H1 (cell line): ENCODE results near the gene GBF1. TPM values are rescaled to one million over a fixed set of nuclear protein-coding genes. Genes with fewer than 3 reads are reported as not detected.

ENCODE experiments used
- CTCF ChIA-PET: fragments of 300-600 bp; sonication (Branson Sonifier 250); formaldehyde crosslinking; loops from one replicate; lab custom pipeline; 2021; ENCODE audit not compliant: partially characterized antibody; lab: Charles Lee
- POLR2A ChIA-PET: fragments of 300-600 bp; sonication (Branson Sonifier 250); formaldehyde crosslinking; loops from one replicate; lab custom pipeline; 2021; ENCODE audit warnings: inconsistent platforms; ENCODE audit not compliant: partially characterized antibody; lab: Charles Lee
- DNase-seq, 2 experiments: peaks; one replicate each; pipeline versions ENCODE4 v3.0.0 to v3.0.0-alpha.2; 2010 to 2022; ENCODE audit warnings: low spot score in 2 of 2, low read depth in 1 of 2, mixed read lengths in 1 of 2
- FAIRE-seq: peaks from 2 replicates; lab custom pipeline; 2011; peaks lifted over from hg19 to GRCh38; lab: Jason Lieb, UNC
- H2AFZ ChIP-seq: 2 replicates; pipeline ENCODE4 v1.8.1; 2012; ENCODE audit warnings: low read length, inconsistent platforms
- H2AK5ac ChIP-seq: 2 replicates; pipeline ENCODE4 v1.6.1; 2013; ENCODE audit warnings: low read depth, low read length
- H2BK120ac ChIP-seq: replicated peaks from 2 replicates; pipeline ENCODE3; 2013; ENCODE audit warnings: low read depth, low read length, inconsistent platforms
- H2BK12ac ChIP-seq: 2 replicates; pipeline ENCODE4 v1.6.1; 2013; ENCODE audit warnings: low read depth, low read length
- H2BK15ac ChIP-seq: 2 replicates; pipeline ENCODE4 v1.6.1; 2013; ENCODE audit warnings: low read length
- H2BK20ac ChIP-seq: 2 replicates; pipeline ENCODE4 v1.6.1; 2013; ENCODE audit warnings: low read length
- H2BK5ac ChIP-seq: 2 replicates; pipeline ENCODE4 v1.6.1; 2013; ENCODE audit warnings: low read depth, low read length
- H3K14ac ChIP-seq: 2 replicates; pipeline ENCODE4 v1.6.1; 2013; ENCODE audit warnings: inconsistent platforms; ENCODE audit not compliant: insufficient read length
- H3K18ac ChIP-seq: 2 replicates; pipeline ENCODE4 v1.6.1; 2013; ENCODE audit warnings: low read length; ENCODE audit errors: extremely low read depth
- H3K23ac ChIP-seq: 2 replicates; pipeline ENCODE4 v1.6.1; 2013; ENCODE audit warnings: inconsistent platforms; ENCODE audit not compliant: insufficient read length
- H3K23me2 ChIP-seq: 2 replicates; pipeline ENCODE4 v1.6.1; 2013; ENCODE audit warnings: low read depth, low read length
- H3K27ac ChIP-seq: 2 replicates; pipeline ENCODE4 v1.6.1; 2011; ENCODE audit warnings: low read depth, low read length, inconsistent platforms
- H3K27me3 ChIP-seq, 4 experiments: replicated peaks in 1 of 4; 1 replicate in 1 of 4; 2 replicates in 3 of 4; pipeline versions ENCODE4 v1.6.1 to v1.8.1; 2011 to 2013; ENCODE audit warnings: low read length in 3 of 4, mild to moderate bottlenecking in 3 of 4, inconsistent platforms in 2 of 4, mixed read lengths in 2 of 4, moderate library complexity in 1 of 4; ENCODE audit not compliant: control insufficient read depth in 3 of 4, insufficient read depth in 3 of 4; ENCODE audit errors: extremely low read depth in 1 of 4
- H3K36me3 ChIP-seq, 4 experiments: 2 replicates each; pipeline versions ENCODE4 v1.6.1 to v1.8.1; 2011 to 2013; ENCODE audit warnings: mild to moderate bottlenecking in 4 of 4, low read length in 3 of 4, moderate library complexity in 2 of 4, control low read depth in 1 of 4, inconsistent platforms in 1 of 4; ENCODE audit not compliant: insufficient read depth in 4 of 4, control insufficient read depth in 2 of 4
- H3K4ac ChIP-seq: replicated peaks from 2 replicates; pipeline ENCODE3; 2013; ENCODE audit warnings: low read length, low read depth, mixed read lengths, inconsistent platforms; ENCODE audit not compliant: insufficient read length
- H3K4me1 ChIP-seq, 4 experiments: replicated peaks in 1 of 4; 1 replicate in 1 of 4; 2 replicates in 3 of 4; pipeline versions ENCODE4 v1.6.1 to v1.8.1; 2011 to 2013; ENCODE audit warnings: low read length in 3 of 4, inconsistent platforms in 2 of 4, mixed read lengths in 1 of 4; ENCODE audit not compliant: insufficient read depth in 4 of 4, control insufficient read depth in 3 of 4
- H3K4me2 ChIP-seq, 2 experiments: 2 replicates each; pipeline versions ENCODE4 v1.6.1 to v1.8.1; 2011 to 2013; ENCODE audit warnings: low read depth in 2 of 2, low read length in 2 of 2, control low read depth in 1 of 2, inconsistent platforms in 1 of 2, mild to moderate bottlenecking in 1 of 2; ENCODE audit not compliant: insufficient read depth in 1 of 2
- H3K4me3 ChIP-seq, 4 experiments: fragments of 200-600, 300-600 bp in 1 of 4; sonication (generic), shearing (Covaris generic), sonication (Bioruptor Twin) in 1 of 4; 2 replicates each; pipeline versions ENCODE4 v1.5.1 to v1.8.1; 2011 to 2016; ENCODE audit warnings: low read length in 4 of 4, low read depth in 3 of 4, control low read depth in 2 of 4, inconsistent platforms in 2 of 4, mild to moderate bottlenecking in 2 of 4, mixed read lengths in 1 of 4, moderate library complexity in 1 of 4; ENCODE audit not compliant: insufficient read depth in 2 of 4; ENCODE audit errors: extremely low read depth in 1 of 4
- H3K56ac ChIP-seq: replicated peaks from 2 replicates; pipeline ENCODE3; 2013; ENCODE audit warnings: low read depth, mild to moderate bottlenecking, mixed read lengths, low read length, inconsistent platforms; ENCODE audit not compliant: insufficient read length
- H3K79me1 ChIP-seq: 2 replicates; pipeline ENCODE4 v1.6.1; 2013; ENCODE audit warnings: low read depth, low read length, control low read depth
- H3K79me2 ChIP-seq, 2 experiments: 2 replicates each; pipeline versions ENCODE4 v1.6.1 to v1.8.1; 2012 to 2013; ENCODE audit warnings: low read length in 2 of 2, mild to moderate bottlenecking in 2 of 2, inconsistent platforms in 1 of 2; ENCODE audit not compliant: insufficient read depth in 2 of 2, control insufficient read depth in 1 of 2
- H3K9ac ChIP-seq, 4 experiments: replicated peaks in 1 of 4; 1 replicate in 1 of 4; 2 replicates in 3 of 4; pipeline versions ENCODE4 v1.6.1 to v1.8.1; 2011 to 2013; ENCODE audit warnings: low read depth in 3 of 4, low read length in 3 of 4, control low read depth in 2 of 4, mild to moderate bottlenecking in 2 of 4, moderate library complexity in 2 of 4, inconsistent platforms in 1 of 4; ENCODE audit errors: extremely low read depth in 1 of 4
- H3K9me3 ChIP-seq, 2 experiments: 2 replicates each; pipeline versions ENCODE4 v1.6.1 to v1.8.1; 2012 to 2013; ENCODE audit warnings: mild to moderate bottlenecking in 2 of 2, moderate library complexity in 2 of 2, control low read depth in 1 of 2, inconsistent platforms in 1 of 2, low read depth in 1 of 2, low read length in 1 of 2, mixed read lengths in 1 of 2; ENCODE audit not compliant: insufficient read depth in 2 of 2
- H4K20me1 ChIP-seq, 2 experiments: replicated peaks in 1 of 2; 2 replicates each; pipeline versions ENCODE3 to v1.8.1; 2011 to 2013; ENCODE audit warnings: inconsistent platforms in 2 of 2, low read length in 2 of 2, mild to moderate bottlenecking in 1 of 2; ENCODE audit not compliant: insufficient read depth in 2 of 2, control insufficient read depth in 1 of 2
- H4K5ac ChIP-seq: 2 replicates; pipeline ENCODE4 v1.6.1; 2013; ENCODE audit warnings: low read length, low read depth, mixed read lengths, inconsistent platforms; ENCODE audit not compliant: insufficient read length
- H4K8ac ChIP-seq: 2 replicates; pipeline ENCODE4 v1.8.0; 2013; ENCODE audit warnings: mild to moderate bottlenecking, moderate library complexity, low read length, inconsistent platforms; ENCODE audit not compliant: insufficient read depth; ENCODE audit errors: extremely low read depth
- H4K91ac ChIP-seq: replicated peaks from 2 replicates; pipeline ENCODE3; 2013; ENCODE audit warnings: low read length, mixed read lengths, inconsistent platforms; ENCODE audit not compliant: insufficient read length
- HDAC2 ChIP-seq, 2 experiments: fragments of 300-600 bp in 1 of 2; sonication (generic) in 1 of 2; IDR thresholded peaks; 2 replicates each; pipeline ENCODE4 v1.6.1; 2011 to 2012; ENCODE audit warnings: low read depth in 2 of 2, low read length in 2 of 2, mild to moderate bottlenecking in 2 of 2, moderate library complexity in 2 of 2, borderline replicate concordance in 1 of 2, inconsistent platforms in 1 of 2
- HDAC6 ChIP-seq: IDR thresholded peaks from one replicate; pipeline ENCODE4 v1.7.1; 2012; ENCODE audit warnings: low read depth, mild to moderate bottlenecking, inconsistent platforms, low read length, moderate library complexity
- KDM1A ChIP-seq: fragments of 200-600, 300-600 bp; sonication (generic); IDR thresholded peaks from 2 replicates; pipeline ENCODE4 v1.7.1; 2016; ENCODE audit warnings: mild to moderate bottlenecking, low read length, borderline replicate concordance
- RAD21 ChIP-seq, 2 experiments: IDR thresholded peaks in 1 of 2; conservative IDR thresholded peaks in 1 of 2; 2 replicates each; pipeline ENCODE4 v1.6.1; 2011; ENCODE audit warnings: low read depth in 2 of 2, low read length in 2 of 2, improper control_type of control experiment in 1 of 2, inconsistent platforms in 1 of 2, mild to moderate bottlenecking in 1 of 2, moderate library complexity in 1 of 2
- RBBP5 ChIP-seq: IDR thresholded peaks from 2 replicates; pipeline ENCODE4 v1.7.1; 2012; ENCODE audit warnings: low read depth, mild to moderate bottlenecking, inconsistent platforms, low read length, moderate library complexity, borderline replicate concordance
- RXRA ChIP-seq: IDR thresholded peaks from 2 replicates; pipeline ENCODE4 v1.6.1; 2011; ENCODE audit warnings: low read depth, mild to moderate bottlenecking, low read length, moderate library complexity; ENCODE audit not compliant: insufficient read depth
- SP4 ChIP-seq: IDR thresholded peaks from 2 replicates; pipeline ENCODE4 v1.6.1; 2012; ENCODE audit warnings: low read length, inconsistent platforms
- WGBS, 2 experiments: shearing (Covaris generic) in 1 of 2; methylation state at CpG; one replicate each; pipeline versions ENCODE4 v1.1.6 to v1.1.7; 2013 to 2015; ENCODE audit warnings: low lambda C conversion rate in 2 of 2, mixed read lengths in 2 of 2, inconsistent platforms in 1 of 2, low coverage in 1 of 2, missing lambda C conversion rate in 1 of 2; ENCODE audit not compliant: insufficient replicate concordance in 2 of 2, insufficient coverage in 1 of 2, insufficient read length in 1 of 2; ENCODE audit errors: extremely low coverage in 1 of 2, missing lambda C conversion rate in 1 of 2; 5-methylcytosine and 5-hydroxymethylcytosine counted together
- polyA plus RNA-seq, 7 experiments: library from polyadenylated mRNA; depleted of rRNA in 3 of 7; stranded (reverse) in 5 of 7; unstranded in 2 of 7; fragments of >200 nt in 5 of 7; fragments of 200-250 nt in 2 of 7; gene quantifications; 1 replicate in 5 of 7; 2 replicates in 1 of 7; 4 replicates in 1 of 7; pipeline versions ENCODE4 v1.2.1 to v1.2.3, GENCODE V29; 2011 to 2013; ENCODE audit warnings: missing spikeins in 2 of 7, mixed read lengths in 2 of 7
- total RNA-seq: library from RNA; stranded (reverse); fragmentation: NEBNext Ultra II Directional; extraction: Animal tissue kit (Norgen Biotek cat#: 25700); gene quantifications from 2 replicates; pipeline ENCODE4 v1.2.1, GENCODE V29; 2021
- TF ChIP-seq, protein P1 (sequence below): IDR thresholded peaks from 2 replicates; pipeline ENCODE4 v1.6.1; 2012; ENCODE audit warnings: inconsistent platforms

Gene GBF1
- total and polyA plus RNA-seq, 2 of the 8 experiments (the other 6 are each of a cell fraction or from before 2014, with no cell fraction given) = 11.0 to 25.5 TPM

GRCh38 chr10:102269017-102269416, 23.7 kb downstream of the GBF1 start:
- Histone ChIP-seq H3K79me1 (no peaks in the 10 kb centered on the region; the same call in 1 of the 2 replicates), H3K4me2 (no peak overlapping the region), H2BK20ac (no peak overlapping the region), H3K23me2 (no peaks in the 10 kb centered on the region), H2AK5ac (no peak overlapping the region), H3K9me3 (no peaks in the 10 kb centered on the region), H3K4me1 (no peaks in the 10 kb centered on the region), H2BK12ac (no peak overlapping the region), H4K91ac (no peak overlapping the region), H3K18ac (no peak overlapping the region), H3K79me2 (no peaks in the 10 kb centered on the region), H3K4ac (no peak overlapping the region), H3K14ac (no peak overlapping the region)
- CTCF ChIA-PET = interaction anchor here (1.1 to 7.0 kb wide), 2 partner anchors 20 to 38 kb away, joined by 3 to 35 read pairs; no protein-coding TSS in a partner anchor
- no peak for FAIRE-seq
- POLR2A ChIA-PET = no interaction called here
- TF ChIP-seq HDAC6 (no peak), HDAC2 (IDR thresholded peaks at IDR 0.05; ENCODE audit: borderline replicate concordance in 1 of 2, low read depth in 2 of 2, low read length in 2 of 2) (no peak), RAD21 (IDR thresholded peaks at IDR 0.05 in 1 of 2, conservative IDR thresholded peaks at IDR 0.05 in 1 of 2; ENCODE audit: low read depth in 2 of 2, low read length in 2 of 2) (no peak), KDM1A (no peak), SP4 (no peak), RBBP5 (no peak), RXRA (no peak)
- TF ChIP-seq, protein P1, sequence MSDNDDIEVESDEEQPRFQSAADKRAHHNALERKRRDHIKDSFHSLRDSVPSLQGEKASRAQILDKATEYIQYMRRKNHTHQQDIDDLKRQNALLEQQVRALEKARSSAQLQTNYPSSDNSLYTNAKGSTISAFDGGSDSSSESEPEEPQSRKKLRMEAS = no peak
- TF ChIP-seq, all 59 proteins: peak for 0
- no peaks in the 10 kb centered on the region for H3K36me3 ChIP-seq
- H2AFZ ChIP-seq = no peak overlapping the region
- no peak overlapping the region for H3K27ac ChIP-seq
- H4K20me1 ChIP-seq = peaks cover 4 to 6% of the 10 kb centered on the region in 2 experiments
- H2BK15ac ChIP-seq = no peak overlapping the region
- no peak overlapping the region for H2BK120ac ChIP-seq
- no peak overlapping the region for H3K9ac ChIP-seq
- no peak overlapping the region for H4K5ac ChIP-seq
- H3K4me3 ChIP-seq = no peak overlapping the region
- H3K56ac ChIP-seq = no peak overlapping the region
- no peak overlapping the region for H2BK5ac ChIP-seq
- DNase-seq = no peak
- no peaks in the 10 kb centered on the region for H3K27me3 ChIP-seq
- 82% methylated on average over 3 of the region's 3 CpGs; no CpG with 5 or more reads in 1 of the 2 experiments for WGBS, 2 experiments
- no peak overlapping the region for H4K8ac ChIP-seq
- H3K23ac ChIP-seq = no peak overlapping the region
